Lung microvascular endothelial cell (primary cell): ENCODE data around the gene TMTC1. TPM values are rescaled to one million over a fixed set of nuclear protein-coding genes. Genes with fewer than 3 reads are reported as not detected.
A peak's percentile ranks its signal among the peaks of the same experiment; 100 is the strongest.
"Not testable (repeated sequence)": the region's sequence is repeated elsewhere in the genome, so short reads cannot be mapped to it uniquely, and the experiment has no call there.

ENCODE experiments used
- DNase-seq, 2 donors: peaks; one replicate each; pipeline versions ENCODE4 v3.0.0 to v3.0.0-alpha.2; 2010; ENCODE audit warnings: low read depth in 2 of 2
- total RNA-seq: library from RNA; depleted of rRNA; stranded (reverse); fragments of >200 nt; gene quantifications from 2 replicates; pipeline ENCODE4 v1.2.1, GENCODE V29; 2014

Gene TMTC1
- total RNA-seq, 1 donor from 2014 or later, result 6.9 TPM

- DNase-seq, result peak in 1 of 2 donors; percentile 74
Measured at GRCh38 chr12:29578731-29579130, 205.0 kb downstream of the TMTC1 start.

- peak; percentile 47 to 95 for DNase-seq
Measured at GRCh38 chr12:29578070-29578469, 205.7 kb downstream of the TMTC1 start.

- no peak for DNase-seq
Measured at GRCh38 chr12:29574500-29574899, 209.2 kb downstream of the TMTC1 start.

GRCh38 chr12:29572938-29573337, 210.8 kb downstream of the TMTC1 start:
- DNase-seq, result no peak

GRCh38 chr12:29572464-29572863, 211.3 kb downstream of the TMTC1 start:
- no peak for DNase-seq

- peak in 1 of 2 donors; percentile 32 for DNase-seq
Measured at GRCh38 chr12:29569132-29569757, 214.5 kb downstream of the TMTC1 start.

GRCh38 chr12:29566441-29566840, 217.3 kb downstream of the TMTC1 start:
- DNase-seq, result no peak

GRCh38 chr12:29565727-29566126, 218.0 kb downstream of the TMTC1 start:
- no peak for DNase-seq

- no peak for DNase-seq
Measured at GRCh38 chr12:29564925-29565324, 218.8 kb downstream of the TMTC1 start.

- DNase-seq, result peak in 1 of 2 donors; percentile 62
Measured at GRCh38 chr12:29563636-29564035, 220.1 kb downstream of the TMTC1 start.

GRCh38 chr12:29563071-29563470, 220.7 kb downstream of the TMTC1 start:
- no peak for DNase-seq

GRCh38 chr12:29562110-29562804, 221.5 kb downstream of the TMTC1 start:
- peak; percentile 80 to 98 for DNase-seq

GRCh38 chr12:29561664-29562071, 222.1 kb downstream of the TMTC1 start:
- DNase-seq, result peak in 1 of 2 donors; percentile 57

GRCh38 chr12:29559198-29559597, 224.5 kb downstream of the TMTC1 start:
- peak; percentile 42 to 67 for DNase-seq

- DNase-seq, result no peak
Measured at GRCh38 chr12:29556363-29556762, 227.4 kb downstream of the TMTC1 start.

GRCh38 chr12:29555451-29555850, 228.3 kb downstream of the TMTC1 start:
- DNase-seq, result not testable (repeated sequence)

GRCh38 chr12:29552994-29553748, 230.6 kb downstream of the TMTC1 start:
- DNase-seq, result peak in 1 of 2 donors; percentile 76

- DNase-seq, result peak; percentile 77 to 83
Measured at GRCh38 chr12:29552324-29552927, 231.3 kb downstream of the TMTC1 start.

- no peak for DNase-seq
Measured at GRCh38 chr12:29551812-29552211, 231.9 kb downstream of the TMTC1 start.

GRCh38 chr12:29547864-29548263, 235.9 kb downstream of the TMTC1 start:
- no peak for DNase-seq

- peak in 1 of 2 donors; percentile 63 for DNase-seq
Measured at GRCh38 chr12:29547151-29547632, 236.6 kb downstream of the TMTC1 start.

GRCh38 chr12:29546000-29546399, 237.7 kb downstream of the TMTC1 start:
- no peak for DNase-seq
